ENCODE measurements around the gene MANF.

GRCh38 chr3:51408021-51408420, 22.9 kb downstream of the MANF start:
- TF ChIP-seq EZH2phosphoT487 (IDR thresholded peaks at IDR 0.05; ENCODE audit: low read length) (no peak), CTCF (IDR thresholded peaks at IDR 0.05; ENCODE audit: low read length) (no peak)
